OCI-LY3 (cell line): Measurements from ENCODE around the gene PLOD1.
"Not testable (repeated sequence)": the region's sequence is repeated elsewhere in the genome, so short reads cannot be mapped to it uniquely, and the experiment has no call there.

Experiments used
- EZH2phosphoT487 ChIP-seq: fragments of 200-600 bp; shearing (Covaris generic); IDR thresholded peaks from 2 replicates; pipeline ENCODE4 v1.6.1; 2018; ENCODE audit warnings: antibody characterized with exemption, mixed run types, low read depth
- TF ChIP-seq, protein P1 (sequence below): fragments of 200-600, 300-600 bp; sonication (generic); IDR thresholded peaks from 2 replicates; pipeline ENCODE4 v1.5.1; 2014; ENCODE audit warnings: antibody characterized with exemption, low read length, low read depth

DNA sequence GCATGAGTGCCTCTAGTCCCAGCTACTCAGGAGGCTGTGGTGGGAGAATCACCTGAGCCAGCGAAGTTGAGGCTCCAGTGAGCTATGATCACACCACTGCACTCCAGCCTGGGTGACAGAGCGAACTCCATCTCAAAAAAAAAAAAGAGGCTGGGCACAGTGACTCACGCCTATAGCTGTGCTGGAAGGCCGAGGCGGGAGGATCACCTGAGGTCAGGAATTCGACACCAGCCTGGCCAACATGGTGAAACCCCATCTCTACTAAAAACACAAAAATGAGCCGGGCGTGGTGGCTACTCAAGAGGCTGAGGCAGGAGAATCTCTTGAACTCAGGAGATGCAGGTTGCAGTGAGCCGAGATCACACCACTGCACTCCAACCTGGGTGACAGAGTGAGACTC, 33.1 kb upstream of the PLOD1 start:
- TF ChIP-seq, protein P1, sequence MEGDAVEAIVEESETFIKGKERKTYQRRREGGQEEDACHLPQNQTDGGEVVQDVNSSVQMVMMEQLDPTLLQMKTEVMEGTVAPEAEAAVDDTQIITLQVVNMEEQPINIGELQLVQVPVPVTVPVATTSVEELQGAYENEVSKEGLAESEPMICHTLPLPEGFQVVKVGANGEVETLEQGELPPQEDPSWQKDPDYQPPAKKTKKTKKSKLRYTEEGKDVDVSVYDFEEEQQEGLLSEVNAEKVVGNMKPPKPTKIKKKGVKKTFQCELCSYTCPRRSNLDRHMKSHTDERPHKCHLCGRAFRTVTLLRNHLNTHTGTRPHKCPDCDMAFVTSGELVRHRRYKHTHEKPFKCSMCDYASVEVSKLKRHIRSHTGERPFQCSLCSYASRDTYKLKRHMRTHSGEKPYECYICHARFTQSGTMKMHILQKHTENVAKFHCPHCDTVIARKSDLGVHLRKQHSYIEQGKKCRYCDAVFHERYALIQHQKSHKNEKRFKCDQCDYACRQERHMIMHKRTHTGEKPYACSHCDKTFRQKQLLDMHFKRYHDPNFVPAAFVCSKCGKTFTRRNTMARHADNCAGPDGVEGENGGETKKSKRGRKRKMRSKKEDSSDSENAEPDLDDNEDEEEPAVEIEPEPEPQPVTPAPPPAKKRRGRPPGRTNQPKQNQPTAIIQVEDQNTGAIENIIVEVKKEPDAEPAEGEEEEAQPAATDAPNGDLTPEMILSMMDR, result not testable (repeated sequence)
- not testable (repeated sequence) for TF ChIP-seq EZH2phosphoT487
